ENCODE data around the gene TADA2B.

TADA2B gene

GRCh38 chr4:7019367-7019766 is 23.8 kb upstream of the TADA2B start:
- DNase-seq: no peak

GRCh38 chr4:7020290-7020689 is 22.9 kb upstream of the TADA2B start:
- DNase-seq: no peak

GRCh38 chr4:7020856-7021255 is 22.3 kb upstream of the TADA2B start:
- no peak for DNase-seq

GRCh38 chr4:7021355-7021754 is 21.8 kb upstream of the TADA2B start:
- DNase-seq: no peak

- no peak for DNase-seq
Measured at GRCh38 chr4:7021930-7022664, 21.1 kb upstream of the TADA2B start.

- DNase-seq: no peak
Measured at GRCh38 chr4:7023486-7023885, 19.7 kb upstream of the TADA2B start.

- no peak for DNase-seq
Measured at GRCh38 chr4:7023901-7024300, 19.3 kb upstream of the TADA2B start.

- DNase-seq: no peak
Measured at GRCh38 chr4:7024336-7024890, 18.8 kb upstream of the TADA2B start.

GRCh38 chr4:7025040-7025602 is 18.1 kb upstream of the TADA2B start:
- DNase-seq: no peak

- no peak for DNase-seq
Measured at GRCh38 chr4:7026107-7026506, 17.1 kb upstream of the TADA2B start.

- DNase-seq: no peak
Measured at GRCh38 chr4:7027284-7027683, 15.9 kb upstream of the TADA2B start.

- DNase-seq: no peak
Measured at GRCh38 chr4:7027913-7028312, 15.3 kb upstream of the TADA2B start.

- no peak for DNase-seq
Measured at GRCh38 chr4:7029212-7029611, 14.0 kb upstream of the TADA2B start.

GRCh38 chr4:7029921-7030320 is 13.3 kb upstream of the TADA2B start:
- no peak for DNase-seq

GRCh38 chr4:7030856-7031255 is 12.3 kb upstream of the TADA2B start:
- DNase-seq: no peak

GRCh38 chr4:7031558-7032449 is 11.4 kb upstream of the TADA2B start:
- no peak for DNase-seq

GRCh38 chr4:7032596-7032995 is 10.6 kb upstream of the TADA2B start:
- no peak for DNase-seq

- DNase-seq: no peak
Measured at GRCh38 chr4:7034262-7035081, 8.7 kb upstream of the TADA2B start.

- DNase-seq: no peak
Measured at GRCh38 chr4:7037425-7037824, 5.7 kb upstream of the TADA2B start.

GRCh38 chr4:7040765-7041164 is 2.4 kb upstream of the TADA2B start:
- no peak for DNase-seq

- DNase-seq: no peak
Measured at GRCh38 chr4:7041246-7041645, 1.9 kb upstream of the TADA2B start.

GRCh38 chr4:7041801-7042502 is 1.2 kb upstream of the TADA2B start:
- no peak for DNase-seq
